ENCODE data around the gene PKNOX2.

Gene PKNOX2

GRCh38 chr11:125272092-125272491 is 107.5 kb downstream of the PKNOX2 start:
- Histone ChIP-seq H3K4me3 (IDR thresholded peaks at IDR 0.05; ENCODE audit: insufficient read depth, low read depth, low read length) (no peak overlapping the region), H3K4me2 (no peak overlapping the region), H4K20me1 (ENCODE audit: insufficient read depth) (no peaks in the 10 kb centered on the region), H3K79me2 (ENCODE audit: insufficient read depth, low read depth) (no peaks in the 10 kb centered on the region), H3K4me1 (ENCODE audit: low read depth, poor library complexity, severe bottlenecking) (no peaks in the 10 kb centered on the region), H3K27ac (no peak overlapping the region), H3K9ac (no peak overlapping the region), H3K36me3 (ENCODE audit: insufficient read depth) (no peaks in the 10 kb centered on the region), H2AFZ (ENCODE audit: low read depth) (no peak overlapping the region), H3K27me3 (ENCODE audit: insufficient read depth, low read depth) (no peaks in the 10 kb centered on the region)
- TF ChIP-seq CTCF (conservative IDR thresholded peaks at IDR 0.05; ENCODE audit: low read depth, low read length): no peak

- Histone ChIP-seq H3K4me1 (ENCODE audit: low read depth, poor library complexity, severe bottlenecking) (no peaks in the 10 kb centered on the region), H3K79me2 (ENCODE audit: insufficient read depth, low read depth) (no peaks in the 10 kb centered on the region), H3K4me3 (IDR thresholded peaks at IDR 0.05; ENCODE audit: insufficient read depth, low read depth, low read length) (no peak overlapping the region), H3K27me3 (ENCODE audit: insufficient read depth, low read depth) (no peaks in the 10 kb centered on the region), H2AFZ (ENCODE audit: low read depth) (no peak overlapping the region), H3K9ac (no peak overlapping the region), H4K20me1 (ENCODE audit: insufficient read depth) (no peaks in the 10 kb centered on the region), H3K4me2 (no peak overlapping the region), H3K27ac (no peak overlapping the region), H3K36me3 (ENCODE audit: insufficient read depth) (no peaks in the 10 kb centered on the region)
- no peak for TF ChIP-seq CTCF (conservative IDR thresholded peaks at IDR 0.05; ENCODE audit: low read depth, low read length)
Measured at GRCh38 chr11:125272821-125273220, 108.3 kb downstream of the PKNOX2 start.

- H3K4me1 ChIP-seq (ENCODE audit: low read depth, poor library complexity, severe bottlenecking): no peaks in the 10 kb centered on the region
- no peak overlapping the region for H3K4me3 ChIP-seq (IDR thresholded peaks at IDR 0.05; ENCODE audit: insufficient read depth, low read depth, low read length)
- no peaks in the 10 kb centered on the region for H3K27me3 ChIP-seq (ENCODE audit: insufficient read depth, low read depth)
- H3K27ac ChIP-seq: no peak overlapping the region
- no peak overlapping the region for H3K4me2 ChIP-seq
- no peak overlapping the region for H3K9ac ChIP-seq
- no peaks in the 10 kb centered on the region for H4K20me1 ChIP-seq (ENCODE audit: insufficient read depth)
- H3K79me2 ChIP-seq (ENCODE audit: insufficient read depth, low read depth): no peaks in the 10 kb centered on the region
- TF ChIP-seq CTCF (conservative IDR thresholded peaks at IDR 0.05; ENCODE audit: low read depth, low read length): no peak
- no peaks in the 10 kb centered on the region for H3K36me3 ChIP-seq (ENCODE audit: insufficient read depth)
- no peak overlapping the region for H2AFZ ChIP-seq (ENCODE audit: low read depth)
Measured at GRCh38 chr11:125273519-125274000, 109.0 kb downstream of the PKNOX2 start.

- no peaks in the 10 kb centered on the region for H3K27me3 ChIP-seq (ENCODE audit: insufficient read depth, low read depth)
Measured at GRCh38 chr11:125274309-125274708, 109.8 kb downstream of the PKNOX2 start.

More at GRCh38 chr11:125274309-125274708, 109.8 kb downstream of the PKNOX2 start:
- Histone ChIP-seq H3K79me2 (ENCODE audit: insufficient read depth, low read depth) (no peaks in the 10 kb centered on the region), H4K20me1 (ENCODE audit: insufficient read depth) (no peaks in the 10 kb centered on the region), H3K36me3 (ENCODE audit: insufficient read depth) (no peaks in the 10 kb centered on the region), H3K27ac (no peak overlapping the region), H3K4me1 (ENCODE audit: low read depth, poor library complexity, severe bottlenecking) (no peaks in the 10 kb centered on the region), H2AFZ (ENCODE audit: low read depth) (no peak overlapping the region), H3K4me2 (no peak overlapping the region), H3K9ac (no peak overlapping the region), H3K4me3 (IDR thresholded peaks at IDR 0.05; ENCODE audit: insufficient read depth, low read depth, low read length) (no peak overlapping the region)
- TF ChIP-seq CTCF (conservative IDR thresholded peaks at IDR 0.05; ENCODE audit: low read depth, low read length): no peak
